HG02852 (cell line): Measurements from ENCODE around the gene TPM2.
"Not testable (repeated sequence)": the region's sequence is repeated elsewhere in the genome, so short reads cannot be mapped to it uniquely, and the experiment has no call there.

Experiments
- ATAC-seq: cut with Tn5 transposase; IDR thresholded peaks from one replicate; pipeline ENCODE4 v1.9.1; 2021; ENCODE audit warnings: mild to moderate bottlenecking, moderate library complexity; ENCODE audit not compliant: unreplicated experiment

The TPM2 gene

DNA sequence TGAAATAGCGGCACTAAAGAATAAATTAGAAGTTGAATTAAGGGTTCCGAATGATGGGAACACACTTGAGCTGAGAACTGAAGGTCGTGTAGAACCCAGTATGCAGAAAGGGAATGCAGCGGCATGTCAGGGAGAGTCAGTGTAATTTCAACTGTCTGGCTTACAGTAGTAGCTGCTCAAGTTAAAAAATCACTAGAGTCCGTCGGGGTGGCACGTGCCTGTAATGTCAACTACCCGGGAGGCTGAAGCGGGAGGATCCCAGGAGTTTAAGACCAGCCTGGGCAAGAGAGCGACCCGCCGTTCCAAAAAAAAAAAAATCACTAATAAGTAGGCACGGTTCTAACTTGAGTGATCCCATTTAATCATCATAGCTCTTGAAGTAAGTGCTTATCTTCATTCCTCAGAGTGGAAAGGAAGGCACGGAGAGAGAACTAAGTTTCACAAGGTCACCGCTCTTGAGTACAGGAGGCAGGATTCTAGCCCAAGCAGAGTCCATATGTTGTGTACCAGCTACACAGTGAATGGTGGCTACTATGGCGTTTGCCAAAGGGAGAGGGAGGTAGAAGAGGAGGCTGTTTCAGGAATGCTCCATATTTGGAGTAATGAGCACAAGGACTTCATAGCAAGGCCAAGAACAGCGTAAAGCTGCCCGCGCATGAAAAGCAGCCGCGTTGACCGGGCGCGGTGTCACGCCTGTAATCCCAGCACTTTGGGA lies 32.7 kb downstream of the TPM2 start:
- ATAC-seq: no peak

DNA sequence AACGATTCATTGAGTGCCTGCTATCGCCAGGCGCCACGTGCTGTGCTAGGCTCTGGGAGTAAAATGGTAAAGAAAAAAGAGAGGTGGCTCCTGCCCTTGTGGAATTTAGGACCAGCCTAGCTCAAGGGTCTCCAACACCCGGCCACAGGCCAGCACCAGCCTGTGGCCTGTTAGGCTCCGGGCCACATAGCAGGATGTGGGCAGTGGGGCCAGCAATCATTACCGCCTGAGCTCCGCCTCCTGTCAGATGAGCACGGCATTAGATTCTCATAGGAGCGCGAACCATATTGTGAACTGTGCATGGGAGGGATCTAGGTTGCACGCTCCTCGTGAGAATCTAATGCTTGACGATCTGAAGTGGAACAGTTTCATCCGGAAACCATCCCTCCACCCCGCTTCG lies 33.4 kb downstream of the TPM2 start:
- ATAC-seq: no peak

DNA sequence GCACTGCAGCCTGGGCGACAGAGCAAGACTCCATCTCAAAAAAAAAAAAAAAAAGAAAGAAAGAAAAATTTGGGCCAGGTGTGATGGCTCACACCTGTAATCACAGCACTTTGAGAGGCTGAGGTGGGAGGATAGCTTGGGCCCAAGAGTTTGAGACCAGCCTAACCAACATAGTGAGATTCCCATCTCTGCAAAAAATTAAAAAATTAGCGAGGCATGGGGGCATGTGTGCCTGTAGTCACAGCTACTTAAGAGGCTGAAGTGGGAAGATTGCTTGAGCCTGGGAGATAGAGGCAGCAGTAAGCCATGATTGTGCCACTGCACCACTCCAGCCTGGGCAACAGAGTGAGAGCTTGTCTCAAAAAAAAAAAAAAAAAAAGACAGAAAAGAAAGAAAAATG lies 36.1 kb downstream of the TPM2 start:
- ATAC-seq: no peak

DNA sequence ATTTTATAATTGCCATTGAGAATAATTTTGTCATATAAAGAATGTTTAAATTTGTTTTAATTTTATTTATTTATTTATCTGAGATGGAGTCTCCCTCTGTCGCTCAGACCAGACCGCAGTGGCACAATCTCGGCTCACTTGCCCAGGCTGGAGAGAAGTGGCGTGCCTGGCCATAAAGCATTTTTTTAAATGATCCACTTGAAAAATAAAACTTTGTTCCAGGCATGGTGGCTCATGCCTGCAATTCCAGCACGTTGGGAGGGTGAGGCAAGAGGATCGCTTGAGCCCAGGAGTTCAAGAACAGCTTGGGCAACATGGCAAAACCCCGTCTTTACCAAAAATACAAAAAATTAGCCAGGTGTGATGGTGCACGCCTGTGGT lies 36.9 kb downstream of the TPM2 start:
- no peak for ATAC-seq

DNA sequence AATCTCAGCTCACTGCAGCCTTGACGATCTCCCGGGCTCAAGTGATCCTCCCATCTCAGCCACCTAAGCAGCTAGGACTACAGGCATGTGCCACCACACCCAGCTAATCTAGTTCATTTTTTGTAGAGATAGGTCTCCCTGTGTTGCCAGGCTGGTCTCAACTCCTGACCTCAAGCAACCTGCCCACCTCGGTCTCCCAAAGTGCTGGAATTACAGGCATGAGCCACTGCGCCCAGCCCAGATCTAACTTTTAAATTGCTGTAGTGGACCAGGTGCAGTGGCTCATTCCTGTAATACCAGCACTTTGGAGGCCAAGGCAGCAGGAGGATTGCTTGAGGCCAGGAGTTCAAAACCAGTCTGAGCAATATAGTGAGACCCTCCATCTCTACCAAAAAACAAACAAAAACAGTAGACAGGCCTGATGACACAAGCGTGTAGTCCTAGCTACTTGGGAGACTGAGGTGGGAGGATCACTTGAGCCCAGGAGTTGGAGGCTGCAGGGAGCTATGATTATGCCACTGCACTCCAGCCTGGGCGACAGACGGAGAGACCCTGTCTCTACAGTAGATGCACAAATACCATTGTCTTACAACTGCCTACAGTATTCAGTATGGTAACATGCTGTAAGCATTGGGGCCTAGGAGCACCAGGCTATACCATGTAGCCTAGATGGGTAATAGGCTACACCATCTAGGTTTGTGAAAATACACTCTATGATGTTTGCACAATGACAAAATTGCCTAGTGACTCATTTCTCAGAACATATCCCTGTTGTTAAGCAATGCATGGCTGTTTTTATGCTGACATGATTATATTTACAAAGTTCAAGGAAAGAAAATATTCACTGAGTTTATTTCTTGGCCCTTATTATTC lies 37.5 kb downstream of the TPM2 start:
- ATAC-seq: no peak

DNA sequence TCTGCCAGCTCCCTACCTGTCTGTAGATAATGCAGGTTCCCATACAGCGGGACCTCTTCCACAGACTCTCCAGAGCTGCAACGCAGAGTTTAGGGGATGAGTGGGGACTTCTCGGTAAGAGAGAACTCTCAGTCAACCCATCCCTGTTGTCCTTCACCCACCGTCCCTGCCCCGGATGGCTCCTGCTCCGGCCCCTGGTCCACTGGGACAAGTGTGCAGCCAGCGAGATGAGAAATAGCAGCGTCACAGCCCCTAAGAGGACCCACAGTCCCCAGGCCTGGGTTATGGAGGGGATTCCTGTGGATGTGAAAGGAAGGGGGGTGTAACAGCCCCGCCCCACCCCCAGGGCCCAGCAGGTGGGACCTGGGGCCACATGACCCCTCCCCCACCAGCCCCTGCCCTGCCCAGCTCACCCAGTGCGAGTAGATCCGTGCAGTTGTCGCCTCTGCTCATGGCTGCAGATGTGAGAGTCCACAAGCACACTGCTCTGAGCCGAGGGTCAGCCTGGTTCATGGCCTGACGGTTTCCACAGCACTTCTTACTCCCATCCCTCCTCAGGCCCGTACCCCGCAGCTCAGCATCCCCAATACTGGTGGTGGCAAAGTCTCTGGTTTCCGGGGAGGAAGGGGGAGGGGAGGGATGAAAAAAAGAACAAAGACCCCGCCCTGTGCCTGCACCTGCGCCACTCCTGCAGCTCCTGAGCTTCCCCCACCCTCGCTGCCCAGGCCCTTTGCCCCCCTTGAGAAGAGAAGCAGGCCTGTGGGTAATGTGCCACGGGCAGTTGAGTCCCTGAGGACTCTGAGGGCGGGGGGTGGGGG lies 39.2 kb downstream of the TPM2 start, which contains the start of gene SIT1:
TSS of gene SIT1 (minus strand) at position 591 of the 818 bp plus-strand sequence. CDS start at position 513, 78 bp downstream.
- ATAC-seq: no peak

DNA sequence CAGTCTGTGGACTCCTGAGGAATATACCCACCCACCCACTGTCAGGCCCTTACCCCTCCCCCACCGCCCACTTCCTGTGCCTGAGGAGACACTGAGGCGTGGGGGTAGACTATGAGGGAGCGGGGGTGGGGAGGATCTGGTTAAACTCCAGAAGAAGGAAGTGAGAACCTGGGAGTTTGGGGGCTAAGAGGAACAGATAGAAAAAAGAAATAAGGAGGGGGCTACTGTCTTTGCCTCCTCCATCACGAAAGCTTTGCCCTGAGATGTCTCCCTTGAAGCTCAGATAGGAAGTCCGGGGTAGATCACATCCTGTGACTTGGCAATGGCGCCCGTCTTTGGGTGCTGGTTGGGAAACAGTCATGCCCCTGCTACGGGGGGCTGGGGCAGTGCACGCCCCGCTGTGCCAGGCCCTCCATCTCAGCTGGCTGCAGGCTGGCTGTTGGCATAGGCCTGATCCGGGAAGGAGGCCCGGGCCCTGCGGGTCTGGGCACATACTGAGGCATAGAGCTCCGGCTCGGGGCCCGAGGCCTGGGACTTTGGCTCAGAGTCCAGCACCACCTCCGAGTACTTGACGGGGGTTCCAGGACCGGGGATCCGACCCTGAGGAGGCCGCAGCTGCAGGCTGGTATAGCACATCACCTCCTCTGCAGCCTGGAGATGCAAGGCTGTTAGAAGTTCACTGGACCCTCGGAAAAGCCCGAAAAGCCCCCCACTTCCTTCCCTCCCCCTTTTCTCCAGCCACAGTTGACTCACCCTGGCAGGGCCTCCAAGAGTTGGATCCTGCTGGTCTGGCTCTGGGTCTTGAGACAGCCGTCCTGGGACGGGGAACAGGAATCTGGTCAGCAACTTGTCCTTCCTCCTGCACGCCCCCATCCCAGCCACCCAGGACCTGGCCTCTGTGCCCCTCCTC lies 40.0 kb downstream of the TPM2 start:
- no peak for ATAC-seq

DNA sequence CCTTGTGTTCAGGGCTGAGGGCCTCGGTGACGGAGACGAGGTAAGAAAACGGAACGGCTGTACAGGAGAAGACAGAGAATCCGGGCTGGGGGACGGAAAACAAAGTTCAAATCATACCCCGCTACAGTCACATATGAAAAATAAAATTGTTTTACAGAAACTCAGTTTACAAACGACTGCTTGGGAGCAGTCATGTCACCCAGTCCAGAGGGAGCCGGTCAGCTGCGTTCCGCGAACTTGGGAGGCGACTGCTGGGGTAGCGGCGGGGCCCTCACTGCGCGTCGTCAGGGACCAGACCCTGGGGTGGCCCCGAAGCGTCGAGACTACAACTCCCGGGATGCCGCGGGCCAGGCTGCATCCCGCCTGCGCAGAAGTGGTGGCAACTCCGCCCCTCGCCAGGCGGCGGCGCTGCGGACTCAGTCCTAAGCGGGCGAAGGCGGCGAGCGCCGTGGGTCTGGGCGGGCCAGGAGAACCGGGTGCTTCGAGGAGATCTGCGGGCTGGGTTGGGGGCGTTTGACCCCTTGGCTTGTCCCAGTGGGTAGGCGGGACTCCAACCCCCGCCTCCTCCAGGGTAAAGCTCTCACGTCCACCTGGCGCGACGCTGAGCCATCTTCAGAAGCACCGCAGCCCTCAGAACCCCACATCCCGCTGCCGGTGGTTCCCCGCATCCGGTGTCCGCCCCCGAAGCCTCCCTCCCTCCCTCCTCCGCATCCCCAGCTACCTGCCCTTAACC lies 43.0 kb downstream of the TPM2 start:
- ATAC-seq: peak; percentile 76

DNA sequence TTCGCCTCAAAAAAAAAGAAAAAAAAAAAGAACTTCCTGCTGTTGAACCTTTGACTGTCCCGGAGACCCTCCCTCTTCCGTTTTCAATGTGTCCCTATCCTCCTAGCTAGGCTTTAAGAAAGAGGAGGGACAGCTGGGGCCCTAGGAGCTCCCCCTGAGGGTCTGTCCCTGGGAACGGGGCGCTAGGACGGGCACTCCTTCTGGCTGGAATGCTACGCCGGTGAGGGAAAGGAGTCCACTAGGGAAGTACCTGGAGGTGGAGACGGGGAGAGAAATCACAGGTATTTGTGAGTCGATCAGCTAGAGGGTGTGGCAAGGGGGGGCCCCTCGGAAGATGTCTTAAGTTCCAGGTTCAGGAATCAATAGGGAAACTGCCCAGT lies 43.6 kb downstream of the TPM2 start:
- no peak for ATAC-seq

DNA sequence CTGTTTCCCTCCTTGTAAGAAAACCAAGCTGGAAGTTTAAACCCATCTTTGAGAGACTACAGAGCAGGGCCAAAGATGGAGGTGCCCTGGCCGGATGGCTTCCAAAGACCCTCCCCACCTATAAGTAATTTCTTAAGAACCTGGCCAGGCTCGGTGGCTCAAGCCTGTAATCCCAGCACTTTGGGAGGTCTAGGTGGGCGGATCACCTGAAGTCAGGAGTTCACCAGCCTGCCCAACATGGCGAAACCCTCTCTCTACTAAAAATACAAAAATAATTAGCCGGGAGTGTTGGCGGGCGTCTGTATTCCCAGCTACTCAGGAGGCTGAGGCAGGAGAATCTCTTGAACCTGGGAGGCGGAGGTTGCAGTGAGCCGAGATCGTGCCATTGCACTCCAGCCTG lies 44.0 kb downstream of the TPM2 start:
- not testable (repeated sequence) for ATAC-seq

DNA sequence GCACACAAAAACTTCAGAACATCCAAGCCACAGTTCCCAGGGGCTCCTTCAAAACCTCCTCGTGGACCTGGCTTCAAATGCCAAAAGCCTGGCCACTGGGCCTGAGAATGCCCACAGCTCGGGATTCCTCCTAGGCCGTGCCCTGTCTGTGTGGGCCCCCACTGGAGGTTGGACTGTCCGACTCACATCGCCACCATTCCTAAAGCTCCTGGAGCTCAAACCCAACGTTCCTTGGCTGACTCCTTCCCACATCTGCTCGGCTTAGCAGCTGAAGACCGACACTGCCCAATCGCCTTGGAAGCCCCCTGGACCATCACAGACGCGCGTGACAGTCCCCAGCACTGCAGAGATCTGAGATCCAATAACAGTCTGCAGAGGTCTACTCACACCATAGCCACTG lies 46.7 kb downstream of the TPM2 start:
- ATAC-seq: no peak

DNA sequence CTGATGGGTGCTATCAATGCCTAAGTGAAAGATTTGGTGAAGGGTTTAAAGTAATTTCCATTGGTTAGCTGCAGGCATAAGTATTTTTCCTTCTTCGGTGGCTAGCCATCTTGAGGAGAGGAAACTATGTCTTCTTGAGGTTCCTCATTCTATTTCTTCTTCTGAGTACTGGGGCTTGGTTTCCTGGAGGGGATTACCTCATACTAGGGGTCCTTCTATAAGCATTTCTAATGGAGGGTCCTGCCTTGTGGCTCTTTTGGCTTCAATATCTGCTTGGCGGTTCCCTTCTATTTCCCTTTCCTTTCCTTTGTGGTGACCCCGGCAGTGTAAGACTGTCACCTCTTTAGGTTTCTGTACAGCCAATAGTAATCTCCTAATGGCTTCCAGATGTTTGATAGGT lies 48.2 kb downstream of the TPM2 start:
- ATAC-seq: not testable (repeated sequence)

DNA sequence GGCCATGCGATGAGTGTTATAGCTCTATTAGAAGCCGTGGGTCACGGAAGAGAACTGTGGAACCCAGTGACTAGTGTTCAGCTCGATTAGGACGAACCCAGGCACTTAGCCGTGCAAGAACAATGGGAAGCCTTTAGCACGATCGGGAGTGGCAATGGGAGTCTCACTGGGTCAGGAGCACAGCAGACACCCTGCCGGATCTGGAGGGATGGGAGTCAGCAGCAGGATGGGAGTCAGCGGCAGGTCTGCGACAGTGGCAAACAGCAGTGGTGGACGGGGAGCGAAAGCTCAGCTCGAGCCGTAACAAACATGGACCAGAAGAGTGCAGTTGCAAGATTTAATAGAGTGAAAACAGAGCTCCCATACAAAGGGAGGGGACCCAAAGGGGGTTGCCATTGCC lies 49.3 kb downstream of the TPM2 start:
- not testable (repeated sequence) for ATAC-seq

DNA sequence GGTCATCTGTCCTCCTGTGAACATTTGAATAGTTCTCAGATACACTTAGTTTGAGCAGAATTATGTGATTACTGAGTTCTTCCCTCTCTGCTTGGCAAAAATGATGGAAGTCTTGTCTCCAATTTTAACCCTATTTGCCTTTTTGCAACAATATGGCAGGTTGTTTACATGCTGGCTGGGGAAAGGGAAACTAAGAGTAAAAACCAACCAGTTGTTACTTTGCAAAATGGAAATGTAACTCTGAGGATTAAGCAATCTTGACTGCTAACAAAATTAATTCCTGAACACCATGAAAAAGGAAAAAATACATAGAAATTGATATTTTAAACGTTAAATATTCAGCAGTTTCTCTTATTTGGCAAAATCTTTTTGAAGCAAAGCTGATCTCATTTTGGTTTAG lies 50.1 kb downstream of the TPM2 start:
- ATAC-seq: no peak

DNA sequence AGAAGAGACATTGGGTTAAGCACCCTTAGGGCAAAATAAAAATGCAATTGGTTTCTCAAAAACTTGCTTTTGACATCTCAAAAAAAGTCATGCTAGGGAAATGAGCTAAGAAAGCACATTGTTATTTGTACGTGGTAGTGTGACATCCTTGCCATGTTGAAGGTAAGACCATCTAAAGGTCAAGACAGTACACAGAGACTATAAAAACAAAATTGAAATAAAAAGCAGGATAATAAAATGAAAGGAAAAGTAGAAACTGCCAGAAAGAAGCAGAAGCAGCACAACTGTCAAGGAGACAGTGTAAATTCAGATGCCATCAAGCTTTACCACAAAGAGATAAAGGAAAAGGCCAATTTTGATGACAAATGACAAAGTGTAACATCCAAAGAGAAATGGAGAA lies 50.5 kb downstream of the TPM2 start:
- not testable (repeated sequence) for ATAC-seq

DNA sequence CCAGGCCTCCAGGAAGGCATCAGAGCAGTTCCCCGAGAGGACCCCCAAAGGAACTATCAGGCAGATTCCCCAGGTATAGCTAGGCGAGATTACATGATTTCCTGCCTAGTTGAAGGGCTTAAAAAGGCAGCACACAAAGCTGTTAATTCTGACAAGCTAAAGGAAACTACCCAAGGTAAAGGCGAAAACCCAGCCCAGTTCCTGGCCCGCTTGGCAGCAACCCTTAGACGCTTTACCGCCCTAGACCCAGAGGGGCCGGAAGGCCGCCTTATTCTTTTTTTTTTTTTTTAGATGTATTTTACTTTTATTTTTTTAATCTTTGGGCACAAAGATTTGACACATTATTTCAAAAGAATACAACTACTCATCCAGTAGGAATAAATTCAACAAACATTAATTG lies 51.0 kb downstream of the TPM2 start:
- not testable (repeated sequence) for ATAC-seq

DNA sequence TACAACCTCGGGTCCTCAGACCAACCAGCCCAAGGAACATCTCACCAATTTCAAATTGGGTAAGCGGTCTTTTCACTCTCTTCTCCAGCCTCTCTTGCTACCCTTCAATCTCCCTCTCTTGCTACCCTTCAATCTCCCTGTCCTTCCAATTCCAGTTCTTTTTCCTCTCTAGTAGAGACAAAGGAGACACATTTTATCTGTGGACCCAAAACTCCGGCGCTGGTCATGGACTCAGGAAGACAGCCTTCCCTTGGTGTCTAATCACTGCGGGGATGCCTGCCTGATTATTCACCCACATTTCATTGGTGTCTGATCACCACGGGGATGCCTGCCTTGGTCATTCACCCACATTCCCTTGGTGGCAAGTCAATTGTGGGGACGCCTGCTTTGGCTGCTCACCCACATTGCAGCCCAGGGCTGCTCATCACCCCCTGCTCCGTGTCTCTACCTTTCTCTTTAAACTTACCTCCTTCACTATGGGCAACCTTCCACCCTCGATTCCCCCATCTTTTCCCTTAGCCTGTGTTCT lies 52.2 kb downstream of the TPM2 start:
- not testable (repeated sequence) for ATAC-seq

DNA sequence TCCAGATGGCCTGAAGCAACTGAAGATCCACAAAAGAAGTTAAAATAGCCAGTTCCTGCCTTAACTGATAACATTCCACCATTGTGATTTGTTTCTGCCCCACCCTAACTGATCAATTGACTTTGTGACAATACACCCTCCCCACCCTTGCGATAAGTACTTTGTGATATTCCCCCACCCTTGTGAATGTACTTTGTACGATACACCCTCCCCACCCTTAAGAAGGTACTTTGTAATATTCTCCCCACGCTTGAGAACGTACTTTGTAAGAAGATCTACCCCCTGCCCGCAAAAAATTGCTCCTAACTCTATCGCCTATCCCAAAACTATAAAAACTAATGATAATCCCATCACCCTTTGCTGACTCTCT lies 52.9 kb downstream of the TPM2 start:
- ATAC-seq: not testable (repeated sequence)

DNA sequence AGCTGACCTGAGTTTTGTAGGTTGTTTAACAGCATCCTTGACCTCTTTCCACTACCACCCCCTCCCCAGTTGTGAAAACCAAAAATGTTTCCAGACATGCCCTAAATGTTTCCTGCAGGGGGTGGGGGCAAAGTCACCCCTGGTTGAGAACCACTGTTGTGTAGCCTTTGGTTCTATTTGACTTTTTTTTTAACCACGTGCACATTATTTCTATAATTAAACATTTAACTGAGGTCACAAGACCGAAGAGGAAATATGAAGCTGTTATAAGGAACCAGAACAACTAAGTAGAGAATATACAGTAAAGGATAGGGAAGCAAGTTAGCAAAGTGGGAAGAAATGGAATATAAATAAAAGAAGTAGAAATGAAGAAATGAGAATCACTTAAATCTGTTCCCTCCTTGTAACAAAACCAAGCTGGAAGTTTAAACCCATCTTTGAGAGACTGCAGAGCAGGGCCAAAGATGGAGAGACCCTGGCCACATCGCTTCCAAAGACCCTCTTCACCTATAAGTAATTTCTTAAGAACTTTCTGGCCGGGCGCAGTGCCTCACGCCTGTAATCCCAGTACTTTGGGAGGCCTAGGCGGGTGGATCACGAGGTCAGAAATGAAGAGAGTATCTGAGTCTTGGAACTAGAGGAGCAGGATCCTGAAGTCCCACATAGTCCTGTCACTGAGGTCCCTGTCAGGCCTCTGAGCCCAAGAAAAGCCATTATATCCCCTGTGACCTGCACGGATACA lies 53.4 kb downstream of the TPM2 start:
- ATAC-seq: no peak
